AG04450 (cell line): ENCODE measurements around the gene TOR1AIP1. TPM values are rescaled to one million over a fixed set of nuclear protein-coding genes. Genes with fewer than 3 reads are reported as not detected.

Experiments
- CTCF ChIA-PET: fragments of 300-600, 350-600 bp; formaldehyde crosslinking; extraction: SDS; loops from one replicate; lab custom pipeline; 2022; ENCODE audit warnings: antibody characterized with exemption, inconsistent platforms; lab: Charles Lee
- POLR2A ChIA-PET: fragments of 350-600 bp; formaldehyde crosslinking; extraction: SDS; loops from one replicate; lab custom pipeline; 2021; ENCODE audit warnings: antibody characterized with exemption, inconsistent platforms; lab: Yijun Ruan, JAX
- DNase-seq: peaks from one replicate; pipeline ENCODE4 v3.0.0-alpha.2; 2011; ENCODE audit warnings: low read depth, low spot score
- H3K27ac ChIP-seq: one replicate; pipeline ENCODE4 v1.5.1; 2012; ENCODE audit warnings: low read depth, low read length, control low read depth
- H3K27me3 ChIP-seq: one replicate; pipeline ENCODE4 v1.6.0; 2012; ENCODE audit warnings: low read length; ENCODE audit not compliant: control insufficient read depth, insufficient read depth
- H3K4me3 ChIP-seq: 2 replicates; pipeline ENCODE4 v1.5.1; 2011; ENCODE audit warnings: mild to moderate bottlenecking, low read depth, low read length, control low read depth
- H3K9me3 ChIP-seq: 2 replicates; pipeline ENCODE4 v1.5.1; 2012; ENCODE audit warnings: low read length; ENCODE audit not compliant: control insufficient read depth, insufficient read depth
- polyA plus RNA-seq: library from polyadenylated mRNA; depleted of rRNA; stranded (reverse); fragments of >200 nt; gene quantifications from 2 replicates; pipeline ENCODE4 v1.2.3, GENCODE V29; 2011
- TF ChIP-seq, protein P1 (sequence below): IDR thresholded peaks from 2 replicates; pipeline ENCODE4 v1.5.1; 2011; ENCODE audit warnings: low read depth, low read length, control low read depth, inconsistent platforms

Gene TOR1AIP1
- polyA plus RNA-seq, 1 experiment: 44.9 TPM

DNA sequence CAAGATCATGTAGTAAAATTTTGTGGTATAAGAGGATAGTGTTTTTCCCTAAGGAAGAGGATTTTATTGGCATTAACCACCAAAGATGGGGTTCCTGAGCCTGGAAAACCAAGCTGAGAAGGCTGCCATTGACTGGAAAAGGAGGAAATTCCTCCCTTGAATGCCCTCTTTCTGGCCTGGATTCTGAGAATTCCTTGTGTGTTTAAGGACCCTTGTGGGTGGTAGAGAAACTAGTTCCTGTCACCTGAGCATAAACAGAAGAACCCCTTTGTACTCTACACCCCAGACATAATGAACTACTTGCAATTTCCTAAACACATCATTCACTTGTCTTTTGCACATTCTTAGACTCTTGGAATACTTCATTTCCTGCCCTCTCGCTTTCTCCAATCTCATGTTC lies 39.4 kb downstream of the TOR1AIP1 start:
- TF ChIP-seq, protein P1, sequence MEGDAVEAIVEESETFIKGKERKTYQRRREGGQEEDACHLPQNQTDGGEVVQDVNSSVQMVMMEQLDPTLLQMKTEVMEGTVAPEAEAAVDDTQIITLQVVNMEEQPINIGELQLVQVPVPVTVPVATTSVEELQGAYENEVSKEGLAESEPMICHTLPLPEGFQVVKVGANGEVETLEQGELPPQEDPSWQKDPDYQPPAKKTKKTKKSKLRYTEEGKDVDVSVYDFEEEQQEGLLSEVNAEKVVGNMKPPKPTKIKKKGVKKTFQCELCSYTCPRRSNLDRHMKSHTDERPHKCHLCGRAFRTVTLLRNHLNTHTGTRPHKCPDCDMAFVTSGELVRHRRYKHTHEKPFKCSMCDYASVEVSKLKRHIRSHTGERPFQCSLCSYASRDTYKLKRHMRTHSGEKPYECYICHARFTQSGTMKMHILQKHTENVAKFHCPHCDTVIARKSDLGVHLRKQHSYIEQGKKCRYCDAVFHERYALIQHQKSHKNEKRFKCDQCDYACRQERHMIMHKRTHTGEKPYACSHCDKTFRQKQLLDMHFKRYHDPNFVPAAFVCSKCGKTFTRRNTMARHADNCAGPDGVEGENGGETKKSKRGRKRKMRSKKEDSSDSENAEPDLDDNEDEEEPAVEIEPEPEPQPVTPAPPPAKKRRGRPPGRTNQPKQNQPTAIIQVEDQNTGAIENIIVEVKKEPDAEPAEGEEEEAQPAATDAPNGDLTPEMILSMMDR: no peak
- H3K27ac ChIP-seq: no peak overlapping the region
- ChIA-PET POLR2A (interaction anchor here (0.6 kb wide), 1 partner anchor 23 kb away, joined by 3 read pairs; no protein-coding TSS in a partner anchor), CTCF (no interaction called here)
- no peak overlapping the region for H3K4me3 ChIP-seq
- no peaks in the 10 kb centered on the region for H3K27me3 ChIP-seq
- DNase-seq: no peak
- no peaks in the 10 kb centered on the region for H3K9me3 ChIP-seq

DNA sequence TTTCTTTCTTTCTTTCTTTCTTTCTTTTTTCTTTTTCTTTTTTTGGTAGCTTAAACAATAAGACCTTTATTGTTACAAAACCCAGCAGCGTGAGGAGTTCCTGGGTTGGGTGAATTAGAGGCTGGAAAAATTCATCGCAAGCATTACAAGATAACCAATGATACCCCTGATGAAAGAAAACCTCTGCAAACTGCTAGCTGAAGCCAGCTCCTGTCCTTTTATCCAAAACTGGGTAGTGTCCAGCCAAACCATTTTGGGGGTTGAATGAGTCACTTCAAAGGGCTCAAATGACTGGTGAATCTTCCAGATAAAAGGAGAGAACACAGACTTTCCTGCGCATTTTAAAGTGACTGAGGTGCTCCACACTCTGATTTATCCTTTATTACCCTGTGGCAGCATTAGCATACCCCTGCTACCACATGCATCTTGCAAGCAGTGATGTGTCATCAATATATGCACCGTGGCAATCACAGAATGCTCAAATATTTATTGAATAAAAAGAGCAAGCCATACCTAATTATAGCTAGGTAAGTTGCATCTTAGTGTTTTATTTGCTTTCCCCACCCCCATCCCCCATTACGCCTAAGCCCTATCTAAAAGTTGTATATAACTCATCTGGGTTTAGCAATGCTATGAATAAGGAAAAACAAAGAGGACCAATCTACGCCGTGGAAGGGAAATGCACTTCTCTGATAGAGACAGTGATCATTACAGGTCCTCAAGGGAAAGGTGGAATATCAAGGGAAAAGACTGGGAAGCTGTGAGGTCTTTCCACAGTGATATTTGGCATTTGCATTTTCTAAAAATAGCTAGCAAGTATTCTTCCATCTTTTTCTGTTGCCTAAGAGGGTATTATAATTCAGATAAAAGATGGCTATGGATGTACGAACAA lies 40.1 kb downstream of the TOR1AIP1 start:
- H3K27me3 ChIP-seq: no peaks in the 10 kb centered on the region
- H3K27ac ChIP-seq: no peak overlapping the region
- ChIA-PET CTCF (interaction anchor here (1.0 kb wide), 1 partner anchor 16 kb away, joined by 3 read pairs; no protein-coding TSS in a partner anchor), POLR2A (no interaction called here)
- DNase-seq: no peak
- TF ChIP-seq, protein P1: no peak
- H3K4me3 ChIP-seq: no peak overlapping the region
- H3K9me3 ChIP-seq: no peaks in the 10 kb centered on the region

DNA sequence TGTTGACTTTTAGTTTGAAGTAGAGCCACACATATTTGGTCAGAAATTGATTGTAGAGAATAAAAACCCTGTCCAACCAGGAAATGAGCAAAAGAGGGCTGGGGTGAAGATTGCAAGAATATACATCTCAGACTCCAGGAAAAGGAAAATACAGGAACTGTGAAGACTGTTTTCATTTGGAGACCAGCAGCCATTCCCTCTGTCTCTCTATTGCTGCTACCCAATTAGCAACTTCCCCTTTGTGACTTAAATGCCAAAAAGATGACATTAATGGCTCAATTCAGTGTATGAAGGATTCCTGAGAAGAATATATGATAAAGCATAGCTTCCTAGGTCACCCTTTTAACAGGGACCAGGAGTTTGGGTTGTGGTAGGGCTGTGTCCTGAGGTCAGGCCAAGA lies 40.9 kb downstream of the TOR1AIP1 start:
- DNase-seq: no peak
- ChIA-PET POLR2A (no interaction called here), CTCF (interaction anchor here (0.6 kb wide), 1 partner anchor 82 kb away, joined by 3 read pairs; no protein-coding TSS in a partner anchor)
- TF ChIP-seq, protein P1: no peak
- Histone ChIP-seq H3K4me3 (no peak overlapping the region), H3K9me3 (no peaks in the 10 kb centered on the region), H3K27me3 (no peaks in the 10 kb centered on the region), H3K27ac (no peak overlapping the region)

DNA sequence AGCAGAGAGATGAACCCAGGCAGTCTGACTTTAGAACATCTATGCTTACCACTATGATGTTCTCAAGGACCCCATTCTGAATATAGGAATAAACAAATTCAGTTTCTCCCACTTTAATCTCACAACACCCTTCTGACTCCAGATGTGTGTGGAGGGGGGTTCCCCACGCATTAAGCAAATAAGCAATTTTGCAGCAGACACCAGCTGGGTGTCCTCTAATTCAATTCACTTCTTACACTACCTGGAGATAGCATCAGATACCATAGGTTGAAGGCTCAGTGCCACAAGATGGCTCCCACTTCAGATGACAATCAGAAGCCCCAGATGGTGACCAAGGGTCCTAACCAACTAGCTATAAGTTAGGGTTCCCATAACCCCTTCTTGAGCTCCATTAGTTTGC lies 42.2 kb downstream of the TOR1AIP1 start:
- no peak overlapping the region for H3K27ac ChIP-seq
- no peaks in the 10 kb centered on the region for H3K27me3 ChIP-seq
- H3K9me3 ChIP-seq: no peaks in the 10 kb centered on the region
- POLR2A ChIA-PET: no interaction called here
- CTCF ChIA-PET: no interaction called here
- TF ChIP-seq, protein P1: no peak
- no peak for DNase-seq
- H3K4me3 ChIP-seq: no peak overlapping the region

DNA sequence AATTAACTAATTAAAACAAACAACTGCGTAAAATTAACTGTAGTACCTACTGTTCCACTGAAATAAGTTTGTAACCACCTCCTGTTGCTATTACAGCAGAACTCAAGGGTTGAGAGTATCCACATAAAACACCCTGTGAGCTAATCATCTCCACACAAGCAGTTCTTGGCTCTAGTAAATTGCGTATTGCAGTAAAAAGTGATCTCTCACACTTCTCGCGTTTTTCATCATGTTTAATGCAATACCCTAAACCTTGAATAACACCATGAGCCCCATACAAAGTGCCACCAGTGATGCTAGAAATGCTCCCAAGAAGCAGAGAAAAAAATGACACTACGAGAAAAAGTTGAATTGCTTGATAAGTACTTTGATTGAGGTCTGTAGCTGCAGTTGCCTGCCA lies 43.2 kb downstream of the TOR1AIP1 start:
- no peaks in the 10 kb centered on the region for H3K27me3 ChIP-seq
- TF ChIP-seq, protein P1: no peak
- POLR2A ChIA-PET: no interaction called here

More for the DNA sequence above, 43.2 kb downstream of the TOR1AIP1 start:
- H3K9me3 ChIP-seq: no peaks in the 10 kb centered on the region
- H3K27ac ChIP-seq: no peak overlapping the region
- H3K4me3 ChIP-seq: no peak overlapping the region
- CTCF ChIA-PET: no interaction called here
- no peak for DNase-seq
